ENCODE results near the gene CYTH3.

CYTH3 gene

GRCh38 chr7:6165521-6166320 is 106.7 kb downstream of the CYTH3 start:
- TF ChIP-seq, protein P1, sequence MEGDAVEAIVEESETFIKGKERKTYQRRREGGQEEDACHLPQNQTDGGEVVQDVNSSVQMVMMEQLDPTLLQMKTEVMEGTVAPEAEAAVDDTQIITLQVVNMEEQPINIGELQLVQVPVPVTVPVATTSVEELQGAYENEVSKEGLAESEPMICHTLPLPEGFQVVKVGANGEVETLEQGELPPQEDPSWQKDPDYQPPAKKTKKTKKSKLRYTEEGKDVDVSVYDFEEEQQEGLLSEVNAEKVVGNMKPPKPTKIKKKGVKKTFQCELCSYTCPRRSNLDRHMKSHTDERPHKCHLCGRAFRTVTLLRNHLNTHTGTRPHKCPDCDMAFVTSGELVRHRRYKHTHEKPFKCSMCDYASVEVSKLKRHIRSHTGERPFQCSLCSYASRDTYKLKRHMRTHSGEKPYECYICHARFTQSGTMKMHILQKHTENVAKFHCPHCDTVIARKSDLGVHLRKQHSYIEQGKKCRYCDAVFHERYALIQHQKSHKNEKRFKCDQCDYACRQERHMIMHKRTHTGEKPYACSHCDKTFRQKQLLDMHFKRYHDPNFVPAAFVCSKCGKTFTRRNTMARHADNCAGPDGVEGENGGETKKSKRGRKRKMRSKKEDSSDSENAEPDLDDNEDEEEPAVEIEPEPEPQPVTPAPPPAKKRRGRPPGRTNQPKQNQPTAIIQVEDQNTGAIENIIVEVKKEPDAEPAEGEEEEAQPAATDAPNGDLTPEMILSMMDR (conservative IDR thresholded peaks at IDR 0.05; ENCODE audit: low read depth, low read length), result no peak
- no peak for DNase-seq (ENCODE audit: low read depth)
- no peak overlapping the region for H3K4me3 ChIP-seq (ENCODE audit: low read length)

GRCh38 chr7:6165075-6165474 is 107.3 kb downstream of the CYTH3 start:
- TF ChIP-seq, protein P1 (conservative IDR thresholded peaks at IDR 0.05; ENCODE audit: low read depth, low read length), result no peak
- no peak overlapping the region for H3K4me3 ChIP-seq (ENCODE audit: low read length)
- DNase-seq (ENCODE audit: low read depth), result no peak

GRCh38 chr7:6164491-6164890 is 107.9 kb downstream of the CYTH3 start:
- H3K4me3 ChIP-seq (ENCODE audit: low read length), result no peak overlapping the region
- TF ChIP-seq, protein P1 (conservative IDR thresholded peaks at IDR 0.05; ENCODE audit: low read depth, low read length), result peak; percentile 19
- no peak for DNase-seq (ENCODE audit: low read depth)

DNA sequence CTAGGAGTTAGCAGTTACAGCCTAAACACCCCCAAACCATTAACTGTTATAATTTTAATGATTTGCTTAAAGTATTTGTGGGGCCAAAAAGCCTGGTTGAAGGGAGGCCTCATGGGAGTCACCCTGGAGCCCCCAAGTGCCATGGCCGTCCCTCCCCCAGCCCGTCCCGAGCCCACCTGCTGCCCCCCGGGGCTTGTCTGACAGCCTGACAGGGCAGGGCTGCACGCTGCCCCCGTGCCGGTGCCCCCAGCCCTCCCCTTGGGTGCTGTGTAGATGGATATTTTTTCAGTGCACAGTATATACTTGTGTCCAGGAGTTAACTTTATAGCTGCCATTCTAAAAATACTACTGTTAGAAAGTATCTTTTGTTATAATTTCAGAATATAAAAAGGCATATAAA is 108.4 kb downstream of the CYTH3 start:
- TF ChIP-seq, protein P1 (conservative IDR thresholded peaks at IDR 0.05; ENCODE audit: low read depth, low read length), result no peak
- H3K4me3 ChIP-seq (ENCODE audit: low read length), result no peak overlapping the region
- DNase-seq (ENCODE audit: low read depth), result no peak

GRCh38 chr7:6163402-6163801 is 109.0 kb downstream of the CYTH3 start:
- TF ChIP-seq, protein P1 (conservative IDR thresholded peaks at IDR 0.05; ENCODE audit: low read depth, low read length), result no peak
- no peak for DNase-seq (ENCODE audit: low read depth)
- H3K4me3 ChIP-seq (ENCODE audit: low read length), result no peak overlapping the region

DNA sequence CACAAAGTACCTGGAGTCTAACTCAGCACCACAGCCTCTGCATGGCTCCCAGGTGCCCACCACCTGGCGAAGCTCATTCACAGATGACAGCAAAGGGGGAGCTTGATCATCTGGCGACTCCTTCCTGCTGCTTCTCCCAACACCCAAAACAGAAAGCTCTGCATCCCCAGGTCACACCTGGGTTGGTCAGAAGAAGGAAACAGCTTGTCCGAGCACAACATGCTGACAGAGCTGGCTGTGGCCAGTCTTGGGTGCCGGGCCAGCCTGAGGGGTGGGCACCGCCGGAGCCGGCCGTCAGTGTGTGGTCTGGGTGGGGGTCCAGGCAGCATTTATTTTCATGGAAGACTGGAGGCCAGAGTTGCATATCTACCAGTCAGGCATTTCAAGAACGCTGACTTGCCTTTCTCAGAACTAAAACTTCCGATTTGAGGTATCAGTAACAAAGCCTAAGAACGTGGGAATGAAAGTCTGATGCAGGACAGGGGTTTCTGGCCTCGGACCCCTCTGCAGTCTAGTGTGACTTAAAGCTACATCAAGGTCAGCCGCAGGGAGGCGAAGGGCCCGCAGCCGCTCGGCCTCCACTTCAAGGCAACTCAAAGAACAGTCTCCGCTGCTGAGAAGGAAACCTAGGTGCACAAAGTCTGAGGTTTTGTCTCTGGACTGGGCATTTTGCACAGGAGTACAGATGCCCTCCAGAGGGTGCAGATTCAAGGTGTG is 109.6 kb downstream of the CYTH3 start:
- TF ChIP-seq, protein P1 (conservative IDR thresholded peaks at IDR 0.05; ENCODE audit: low read depth, low read length), result no peak
- H3K4me3 ChIP-seq (ENCODE audit: low read length), result no peak overlapping the region
- DNase-seq (ENCODE audit: low read depth), result no peak

DNA sequence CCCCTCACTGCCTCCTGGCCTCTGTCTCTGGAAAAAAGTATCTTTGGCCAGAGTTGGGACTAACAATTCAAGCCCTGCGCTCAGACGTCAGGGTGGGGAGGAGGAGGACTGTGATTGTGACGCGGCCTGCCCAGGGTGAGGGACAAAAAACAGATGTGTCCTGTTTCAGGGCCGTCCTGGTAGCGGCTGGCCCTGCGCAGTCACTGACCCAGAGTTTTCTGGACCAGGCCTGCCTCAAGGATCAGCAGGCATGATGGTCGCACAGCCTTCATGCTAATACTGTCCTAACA is 110.1 kb downstream of the CYTH3 start:
- no peak for DNase-seq (ENCODE audit: low read depth)
- no peak overlapping the region for H3K4me3 ChIP-seq (ENCODE audit: low read length)
- TF ChIP-seq, protein P1 (conservative IDR thresholded peaks at IDR 0.05; ENCODE audit: low read depth, low read length), result no peak
